ENCODE measurements around the gene UBC. TPM values are rescaled to one million over a fixed set of nuclear protein-coding genes. Genes with fewer than 3 reads are reported as not detected.
"Not testable (repeated sequence)": the region's sequence is repeated elsewhere in the genome, so short reads cannot be mapped to it uniquely, and the experiment has no call there.

Gene UBC
- total RNA-seq, 1 donor from 2014 or later = 960 TPM

- no peak for DNase-seq
These were observed 29.6 kb downstream of the UBC start for GRCh38 chr12:124884587-124885438.

- peak; percentile 58 for DNase-seq
These were observed 31.0 kb downstream of the UBC start for GRCh38 chr12:124883263-124884130.

- no peak for DNase-seq
These were observed 33.3 kb downstream of the UBC start for GRCh38 chr12:124881123-124881522.

- DNase-seq = not testable (repeated sequence)
These were observed 34.1 kb downstream of the UBC start for GRCh38 chr12:124880335-124880734.

- no peak for DNase-seq
These were observed 35.5 kb downstream of the UBC start for GRCh38 chr12:124878795-124879516.

- no peak for DNase-seq
These were observed 37.0 kb downstream of the UBC start for GRCh38 chr12:124877423-124877822.

GRCh38 chr12:124876171-124876570 lies 38.3 kb downstream of the UBC start:
- no peak for DNase-seq

- DNase-seq = no peak
These were observed 38.7 kb downstream of the UBC start for GRCh38 chr12:124875803-124876132.

- no peak for DNase-seq
These were observed 39.3 kb downstream of the UBC start for GRCh38 chr12:124874988-124875802.

- DNase-seq = no peak
These were observed 40.3 kb downstream of the UBC start for GRCh38 chr12:124874188-124874587.

- peak; percentile 27 for DNase-seq
These were observed 42.3 kb downstream of the UBC start for GRCh38 chr12:124872068-124872719.

GRCh38 chr12:124871297-124871696 lies 43.2 kb downstream of the UBC start:
- no peak for DNase-seq

- no peak for DNase-seq
These were observed 43.9 kb downstream of the UBC start for GRCh38 chr12:124870515-124870914.

- no peak for DNase-seq
These were observed 45.3 kb downstream of the UBC start for GRCh38 chr12:124869059-124869665.

- DNase-seq = no peak
These were observed 46.0 kb downstream of the UBC start for GRCh38 chr12:124868252-124869058.

- DNase-seq = no peak
These were observed 47.0 kb downstream of the UBC start for GRCh38 chr12:124867401-124867930.

GRCh38 chr12:124866883-124867400 lies 47.5 kb downstream of the UBC start:
- DNase-seq = no peak

- no peak for DNase-seq
These were observed 48.1 kb downstream of the UBC start for GRCh38 chr12:124866195-124866882.

GRCh38 chr12:124865728-124866127 lies 48.7 kb downstream of the UBC start:
- no peak for DNase-seq

Measured in tongue (tissue), 2 donors.